Thyroid gland (tissue), 4 donors: Measurements from ENCODE around the gene SPEM3. TPM values are rescaled to one million over a fixed set of nuclear protein-coding genes. Genes with fewer than 3 reads are reported as not detected.
"Not testable (repeated sequence)": the region's sequence is repeated elsewhere in the genome, so short reads cannot be mapped to it uniquely, and the experiment has no call there.

Experiments used
- DNase-seq, 2 donors: peaks; one replicate each; pipeline ENCODE4 v3.0.0-alpha.2; 2019
- H3K27ac ChIP-seq, 3 donors: fragments of 200-600 bp; sonication (generic); 1 replicate in 2 of 3; 2 replicates in 1 of 3; pipeline ENCODE4 v1.5.1; 2016 to 2019; ENCODE audit warnings: mild to moderate bottlenecking in 1 of 3, moderate library complexity in 1 of 3
- H3K27me3 ChIP-seq: fragments of 200-600 bp; sonication (generic); one replicate; pipeline ENCODE4 v1.5.1; 2019
- H3K36me3 ChIP-seq, 2 donors: fragments of 200-600 bp; sonication (generic); one replicate each; pipeline ENCODE4 v1.5.1; 2016 to 2019
- H3K4me1 ChIP-seq, 2 donors: fragments of 200-600 bp; sonication (generic); one replicate each; pipeline ENCODE4 v1.5.1; 2017 to 2019
- H3K4me3 ChIP-seq, 3 donors: fragments of 200-600 bp; sonication (generic); replicated peaks in 1 of 3; 1 replicate in 2 of 3; 2 replicates in 1 of 3; pipeline ENCODE4 v1.5.1; 2016; ENCODE audit warnings: mild to moderate bottlenecking in 1 of 3
- H3K9me3 ChIP-seq: fragments of 200-600 bp; sonication (generic); one replicate; pipeline ENCODE4 v1.5.1; 2017
- POLR2A ChIP-seq, 2 donors: fragments of 450-650 bp; IDR thresholded peaks; one replicate each; pipeline ENCODE4 v1.6.1; 2017; ENCODE audit warnings: antibody characterized with exemption in 2 of 2, mild to moderate bottlenecking in 2 of 2, moderate library complexity in 1 of 2
- WGBS, 2 donors: methylation state at CpG; one replicate each; pipeline ENCODE4 v1.1.5; 2017; 5-methylcytosine and 5-hydroxymethylcytosine counted together
- intact Hi-C: fragments of 100-400 bp; cut with DNase I; formaldehyde crosslinking; loops from one replicate; pipeline ENCODE4 v1.15.1; 2023
- total RNA-seq, 4 donors: library from RNA; depleted of rRNA; stranded (reverse); fragments of >200 nt; gene quantifications; one replicate each; pipeline ENCODE4 v1.2.3, GENCODE V29; 2016
- TF ChIP-seq, protein P1 (sequence below), 6 experiments: fragments of 200-600 bp in 3 of 6; fragments of 450-650 bp in 3 of 6; sonication (generic) in 3 of 6; IDR thresholded peaks; one replicate each; pipeline ENCODE4 v1.5.1; 2016 to 2019; ENCODE audit warnings: antibody characterized with exemption in 6 of 6, mild to moderate bottlenecking in 2 of 6, inconsistent platforms in 1 of 6, moderate library complexity in 1 of 6

SPEM3 gene
- total RNA-seq, 4 donors from 2014 or later: not detected

DNA sequence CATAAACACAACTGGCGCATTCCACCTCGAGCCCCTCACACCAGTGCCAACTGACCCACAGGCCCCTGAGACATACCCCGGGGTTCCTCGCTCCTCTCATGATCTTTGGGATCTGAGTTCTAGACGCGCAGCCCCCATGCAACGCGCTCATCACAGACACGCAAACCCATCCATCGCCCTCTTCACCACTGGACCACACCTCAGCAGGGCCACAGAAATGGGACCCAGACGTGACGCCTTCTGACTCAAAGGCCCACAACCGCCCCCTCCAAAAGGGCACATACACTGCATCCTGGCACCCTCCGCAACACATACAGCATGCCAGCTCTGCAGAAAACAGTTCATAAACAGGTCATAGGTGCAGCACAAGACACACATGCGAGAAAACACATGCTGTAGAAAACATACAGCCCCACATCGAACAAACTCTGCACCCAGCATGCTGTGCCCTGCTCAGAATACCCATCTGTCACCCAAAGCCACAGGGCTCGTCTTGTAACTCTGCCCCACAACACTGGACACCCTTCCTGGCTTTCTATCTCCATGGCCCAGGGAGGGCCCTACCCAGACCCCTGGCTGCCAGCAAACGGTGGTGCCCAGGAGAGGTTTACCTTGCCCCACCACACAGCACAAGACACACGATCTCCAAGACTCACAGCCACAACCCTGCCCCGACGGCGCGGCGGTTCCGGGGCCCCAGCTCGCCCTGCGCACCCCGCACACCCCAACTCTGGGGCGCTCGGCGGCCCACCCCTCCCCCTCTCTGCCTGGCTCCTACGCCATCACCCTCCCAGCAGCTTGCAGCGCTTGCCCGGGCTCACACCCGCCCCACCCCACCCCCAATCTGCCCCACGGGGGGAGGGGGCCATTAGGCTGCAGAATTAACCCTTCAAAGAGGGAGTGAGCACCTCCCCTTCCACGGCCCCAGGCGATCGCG lies 49.9 kb downstream of the SPEM3 start:
- no peak for TF ChIP-seq POLR2A (IDR thresholded peaks at IDR 0.05)
- TF ChIP-seq, protein P1, sequence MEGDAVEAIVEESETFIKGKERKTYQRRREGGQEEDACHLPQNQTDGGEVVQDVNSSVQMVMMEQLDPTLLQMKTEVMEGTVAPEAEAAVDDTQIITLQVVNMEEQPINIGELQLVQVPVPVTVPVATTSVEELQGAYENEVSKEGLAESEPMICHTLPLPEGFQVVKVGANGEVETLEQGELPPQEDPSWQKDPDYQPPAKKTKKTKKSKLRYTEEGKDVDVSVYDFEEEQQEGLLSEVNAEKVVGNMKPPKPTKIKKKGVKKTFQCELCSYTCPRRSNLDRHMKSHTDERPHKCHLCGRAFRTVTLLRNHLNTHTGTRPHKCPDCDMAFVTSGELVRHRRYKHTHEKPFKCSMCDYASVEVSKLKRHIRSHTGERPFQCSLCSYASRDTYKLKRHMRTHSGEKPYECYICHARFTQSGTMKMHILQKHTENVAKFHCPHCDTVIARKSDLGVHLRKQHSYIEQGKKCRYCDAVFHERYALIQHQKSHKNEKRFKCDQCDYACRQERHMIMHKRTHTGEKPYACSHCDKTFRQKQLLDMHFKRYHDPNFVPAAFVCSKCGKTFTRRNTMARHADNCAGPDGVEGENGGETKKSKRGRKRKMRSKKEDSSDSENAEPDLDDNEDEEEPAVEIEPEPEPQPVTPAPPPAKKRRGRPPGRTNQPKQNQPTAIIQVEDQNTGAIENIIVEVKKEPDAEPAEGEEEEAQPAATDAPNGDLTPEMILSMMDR (IDR thresholded peaks at IDR 0.05): no peak
- WGBS, 2 donors: 22 to 24% methylated on average over 16 to 25 of the region's 40 CpGs
- Histone ChIP-seq H3K27ac (peak overlapping the region; percentile 100), H3K4me3 (peak overlapping the region; percentile 98 to 100 (median 99)), H3K4me1 (peaks cover 45 to 72% of the 10 kb centered on the region in 2 donors), H3K27me3 (no peaks in the 10 kb centered on the region), H3K36me3 (no peaks in the 10 kb centered on the region), H3K9me3 (no peaks in the 10 kb centered on the region)
- intact Hi-C loops: loop anchor here (5.0 kb wide), 1 partner anchor 36 kb away; no protein-coding TSS in a partner anchor
- DNase-seq: peak; percentile 58 to 64

DNA sequence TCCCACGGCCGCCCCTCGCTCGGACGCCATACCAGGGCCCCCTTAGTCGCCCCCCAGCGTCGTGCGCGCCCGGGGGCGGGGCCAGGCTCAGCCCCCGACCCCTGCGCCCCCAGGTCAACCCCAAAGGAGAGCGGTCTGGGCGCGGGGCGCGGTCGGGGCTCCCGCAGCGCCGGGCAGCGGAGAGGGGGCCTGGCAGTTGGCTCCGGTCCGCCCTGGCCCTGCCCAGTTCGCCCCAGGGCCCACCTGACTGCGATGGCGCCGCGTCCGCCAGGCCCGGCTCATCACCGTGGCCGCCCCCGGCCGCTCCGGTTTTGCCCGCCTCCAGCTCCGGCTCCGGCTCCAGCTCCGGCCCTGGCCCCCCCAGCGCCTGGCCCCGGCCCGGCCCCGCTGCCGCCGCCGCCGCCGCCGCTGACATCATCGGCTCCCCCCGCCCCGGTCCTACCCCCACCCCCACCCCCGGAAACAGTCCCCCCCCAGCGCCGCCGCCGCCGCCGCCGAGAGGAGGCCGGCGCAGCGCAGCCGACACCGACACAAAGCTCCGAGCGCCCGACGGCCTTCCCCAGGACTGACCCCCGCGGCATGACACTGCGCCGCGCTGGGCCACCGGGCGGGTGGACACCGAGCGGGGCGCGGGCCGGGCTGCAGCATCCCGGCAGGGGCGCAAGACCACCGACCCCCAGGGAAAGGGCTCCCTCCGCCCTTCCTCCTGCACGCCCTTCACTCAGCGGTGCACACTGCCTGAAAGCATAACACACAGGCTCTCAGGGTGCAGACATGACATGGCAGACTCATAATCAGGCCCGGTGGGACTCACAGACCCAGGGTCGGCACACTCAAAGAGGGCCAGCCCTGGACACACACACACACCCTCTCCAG lies 50.8 kb downstream of the SPEM3 start, which contains the start of gene ZBTB4:
ZBTB4 (minus strand) TSS at position 419 of the 876 bp plus-strand sequence. CDS start 12,830 bp downstream, outside the sequence.
- peak within 1 kb of the TSS; percentile 100 for H3K27ac ChIP-seq
- no peaks in the 10 kb centered on the region for H3K9me3 ChIP-seq
- peak within 1 kb of the TSS; percentile 98 to 100 (median 99) for H3K4me3 ChIP-seq
- intact Hi-C loops: loop anchor here (5.0 to 10.0 kb wide), 2 partner anchors 37 to 125 kb away; partner anchors contain the start of genes KCTD11 and TMEM95
- peaks cover 45 to 70% of the 10 kb centered on the region in 2 donors for H3K4me1 ChIP-seq
- no peaks in the 10 kb centered on the region for H3K27me3 ChIP-seq
- TF ChIP-seq POLR2A (IDR thresholded peaks at IDR 0.05): peak in 1 of 2 donors; percentile 72
- TF ChIP-seq, protein P1 (IDR thresholded peaks at IDR 0.05): no peak
- DNase-seq: peak; percentile 57 to 62
- 0 to 7% methylated on average over 5 to 26 of the region's 92 CpGs for WGBS, 2 donors
- H3K36me3 ChIP-seq: no peaks in the 10 kb centered on the region

DNA sequence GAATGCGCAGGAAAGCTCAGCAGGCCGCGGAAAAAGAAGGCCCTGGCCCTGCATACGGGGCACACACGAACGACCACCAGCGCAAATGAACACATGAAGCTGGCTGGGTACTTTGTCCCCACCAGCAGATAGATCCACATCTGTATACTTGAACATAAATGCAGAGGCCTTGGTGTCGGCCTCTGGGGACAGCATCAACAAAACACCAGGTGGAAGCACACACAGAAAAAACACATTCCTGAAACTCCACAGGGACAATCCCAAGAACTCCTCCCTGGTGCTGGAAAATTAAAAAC lies 51.4 kb downstream of the SPEM3 start:
- no peak for TF ChIP-seq POLR2A (IDR thresholded peaks at IDR 0.05)
- TF ChIP-seq, protein P1 (IDR thresholded peaks at IDR 0.05): no peak
- peak overlapping the region; percentile 100 for H3K27ac ChIP-seq
- H3K27me3 ChIP-seq: no peaks in the 10 kb centered on the region
- no peaks in the 10 kb centered on the region for H3K36me3 ChIP-seq
- no peak for DNase-seq
- peak overlapping the region; percentile 37 to 100 (median 60) for H3K4me3 ChIP-seq
- peaks cover 42 to 64% of the 10 kb centered on the region in 2 donors for H3K4me1 ChIP-seq
- intact Hi-C loops: loop anchor here (10.0 kb wide), 1 partner anchor 125 kb away; the partner anchor contains the start of genes KCTD11 and TMEM95
- no peaks in the 10 kb centered on the region for H3K9me3 ChIP-seq
- WGBS, 2 donors: 9 to 10% methylated on average over 4 to 8 of the region's 8 CpGs

DNA sequence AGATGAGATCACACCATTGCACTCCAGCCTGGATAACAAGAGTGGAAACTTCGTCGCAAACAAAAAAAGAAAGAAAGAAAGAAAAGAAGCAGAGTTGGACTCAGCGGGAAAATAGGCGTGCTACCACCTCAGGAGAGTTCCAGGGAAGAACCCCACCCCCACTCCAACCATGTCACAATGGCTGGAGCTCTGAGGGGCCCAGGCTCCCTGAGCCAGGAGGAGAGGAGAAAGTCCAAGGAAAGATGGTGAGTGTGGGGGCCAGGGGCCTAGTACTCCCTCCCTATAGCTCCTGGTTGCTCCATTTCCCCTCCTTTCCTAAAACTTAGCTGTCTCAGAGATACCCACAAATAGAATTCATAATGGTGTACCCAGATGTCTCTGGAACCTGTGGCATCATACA lies 52.6 kb downstream of the SPEM3 start, which contains the start of gene SLC35G6:
SLC35G6 (plus strand) TSS at position 172 of the 400 bp plus-strand sequence; CDS start at position 243, 71 bp downstream.
- H3K27ac ChIP-seq: peak within 1 kb of the TSS; percentile 100
- intact Hi-C loops: loop anchor here (10.0 kb wide), 1 partner anchor 126 kb away; the partner anchor contains the start of genes KCTD11 and TMEM95
- not testable (repeated sequence) for H3K36me3 ChIP-seq, DNase-seq, H3K4me3 ChIP-seq, H3K27me3 ChIP-seq, H3K9me3 ChIP-seq
- WGBS, 2 donors: 87 to 91% methylated on average over 4 of the region's 4 CpGs
- H3K4me1 ChIP-seq: peaks cover 43 to 62% of the 10 kb centered on the region in 2 donors

DNA sequence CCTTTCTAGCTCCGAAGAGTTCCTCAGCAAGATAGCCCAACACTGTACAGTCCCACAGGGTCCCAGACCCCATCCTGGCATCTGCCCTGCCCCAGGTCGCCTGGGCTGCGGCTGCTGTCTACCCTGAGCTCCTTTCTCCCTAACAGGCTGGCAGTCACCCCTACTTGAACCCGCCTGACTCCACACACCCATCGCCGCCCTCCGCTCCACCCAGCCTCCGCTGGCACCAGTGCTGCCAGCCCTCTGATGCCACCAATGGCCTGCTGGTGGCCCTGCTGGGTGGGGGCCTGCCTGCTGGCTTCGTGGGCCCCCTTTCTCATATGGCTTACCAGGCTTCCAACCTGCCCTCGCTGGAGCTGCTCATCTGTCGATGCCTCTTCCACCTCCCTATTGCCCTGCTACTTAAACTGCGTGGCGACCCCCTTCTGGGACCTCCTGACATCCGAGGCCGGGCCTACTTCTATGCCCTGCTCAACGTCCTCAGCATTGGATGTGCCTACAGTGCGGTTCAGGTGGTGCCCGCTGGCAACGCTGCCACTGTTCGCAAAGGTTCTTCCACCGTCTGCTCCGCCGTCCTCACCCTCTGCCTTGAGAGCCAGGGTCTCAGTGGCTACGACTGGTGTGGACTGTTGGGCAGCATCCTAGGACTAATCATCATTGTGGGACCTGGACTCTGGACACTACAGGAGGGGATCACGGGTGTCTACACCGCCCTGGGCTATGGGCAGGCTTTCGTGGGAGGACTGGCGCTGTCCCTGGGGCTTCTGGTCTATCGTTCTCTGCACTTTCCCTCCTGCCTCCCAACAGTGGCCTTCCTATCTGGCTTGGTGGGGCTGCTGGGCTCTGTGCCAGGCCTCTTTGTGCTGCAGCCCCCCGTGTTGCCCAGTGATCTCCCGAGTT lies 53.4 kb downstream of the SPEM3 start:
- intact Hi-C loops: loop anchor here (10.0 kb wide), 1 partner anchor 127 kb away; the partner anchor contains the start of genes KCTD11 and TMEM95

More for the DNA sequence above, 53.4 kb downstream of the SPEM3 start:
- not testable (repeated sequence) for H3K27me3 ChIP-seq, H3K36me3 ChIP-seq, H3K4me3 ChIP-seq, H3K9me3 ChIP-seq, DNase-seq
- WGBS, 2 donors: 93 to 97% methylated on average over 28 to 29 of the region's 31 CpGs
- peak overlapping the region in 2 of 3 donors; percentile 98 to 99 for H3K27ac ChIP-seq
- peaks cover 43 to 62% of the 10 kb centered on the region in 2 donors for H3K4me1 ChIP-seq
